ENCODE measurements around the gene SEMA3F.

Gene SEMA3F

GRCh38 chr3:50237754-50238548 is 82.8 kb downstream of the SEMA3F start:
- DNase-seq, result peak; percentile 87

- DNase-seq, result no peak
These were observed 83.5 kb downstream of the SEMA3F start for GRCh38 chr3:50238549-50239026.

All from stimulated activated CD4-positive, alpha-beta T cell treated with anti-CD3 and anti-CD28 coated beads, Interleukin-4, amount 100 ng/mL, for 1 hour (primary cell).